Measurements from ENCODE around the gene TAF1.

DNA sequence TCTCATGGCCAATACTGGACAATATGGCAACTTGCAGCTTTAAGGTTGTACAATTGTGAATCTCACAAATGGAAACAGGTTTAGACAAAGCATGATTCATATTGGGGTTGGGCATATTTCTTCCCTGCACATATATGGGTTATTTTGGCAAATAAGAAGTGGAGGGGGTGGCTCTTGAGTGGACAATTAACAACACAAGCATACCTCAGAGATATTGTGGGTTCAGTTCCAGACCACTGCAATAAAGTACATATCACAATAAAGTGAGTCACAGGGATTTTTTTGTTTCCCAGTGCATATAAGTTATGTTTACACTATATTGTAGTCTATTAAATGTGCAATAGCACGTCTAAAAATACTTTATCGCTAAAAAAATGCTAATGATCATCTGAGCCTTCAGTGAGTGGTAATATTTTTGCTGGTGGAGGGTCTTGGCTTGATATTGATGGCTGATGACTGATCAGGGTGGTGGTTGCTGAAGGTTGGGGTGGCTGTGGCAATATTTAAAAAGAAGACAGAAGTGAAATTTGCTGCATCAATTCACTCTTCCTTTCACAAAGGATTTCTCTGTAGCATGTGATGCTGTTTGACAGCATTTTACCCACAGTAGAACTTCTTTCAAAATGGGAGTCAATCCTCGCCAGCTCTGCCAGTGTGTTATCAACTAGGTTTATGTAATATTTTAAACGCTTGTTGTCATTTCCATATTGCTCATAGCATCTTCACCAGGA, 116.2 kb downstream of the TAF1 start:
- TF ChIP-seq, protein P1, sequence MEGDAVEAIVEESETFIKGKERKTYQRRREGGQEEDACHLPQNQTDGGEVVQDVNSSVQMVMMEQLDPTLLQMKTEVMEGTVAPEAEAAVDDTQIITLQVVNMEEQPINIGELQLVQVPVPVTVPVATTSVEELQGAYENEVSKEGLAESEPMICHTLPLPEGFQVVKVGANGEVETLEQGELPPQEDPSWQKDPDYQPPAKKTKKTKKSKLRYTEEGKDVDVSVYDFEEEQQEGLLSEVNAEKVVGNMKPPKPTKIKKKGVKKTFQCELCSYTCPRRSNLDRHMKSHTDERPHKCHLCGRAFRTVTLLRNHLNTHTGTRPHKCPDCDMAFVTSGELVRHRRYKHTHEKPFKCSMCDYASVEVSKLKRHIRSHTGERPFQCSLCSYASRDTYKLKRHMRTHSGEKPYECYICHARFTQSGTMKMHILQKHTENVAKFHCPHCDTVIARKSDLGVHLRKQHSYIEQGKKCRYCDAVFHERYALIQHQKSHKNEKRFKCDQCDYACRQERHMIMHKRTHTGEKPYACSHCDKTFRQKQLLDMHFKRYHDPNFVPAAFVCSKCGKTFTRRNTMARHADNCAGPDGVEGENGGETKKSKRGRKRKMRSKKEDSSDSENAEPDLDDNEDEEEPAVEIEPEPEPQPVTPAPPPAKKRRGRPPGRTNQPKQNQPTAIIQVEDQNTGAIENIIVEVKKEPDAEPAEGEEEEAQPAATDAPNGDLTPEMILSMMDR (IDR thresholded peaks at IDR 0.05; ENCODE audit: insufficient read depth, low read depth, low read length): no peak
- TF ChIP-seq EZH2 (IDR thresholded peaks at IDR 0.05; ENCODE audit: insufficient read depth, low read length): no peak
